SK-N-MC (cell line): ENCODE results near the gene SYDE1.

Experiments used
- EZH2 ChIP-seq: fragments of 200-600 bp; sonication (generic); IDR thresholded peaks from one replicate; pipeline ENCODE4 v1.6.1; 2017; ENCODE audit warnings: antibody characterized with exemption
- FOXP2 ChIP-seq: optimal IDR thresholded peaks from 2 replicates; pipeline ENCODE3; 2011; ENCODE audit warnings: mild to moderate bottlenecking, moderate library complexity; ENCODE audit not compliant: insufficient read depth; ENCODE audit errors: extremely low read length, control extremely low read depth
- POLR2AphosphoS5 ChIP-seq: IDR thresholded peaks from 2 replicates; pipeline ENCODE4 v1.6.1; 2012; ENCODE audit warnings: mild to moderate bottlenecking, low read depth, low read length, borderline replicate concordance

DNA sequence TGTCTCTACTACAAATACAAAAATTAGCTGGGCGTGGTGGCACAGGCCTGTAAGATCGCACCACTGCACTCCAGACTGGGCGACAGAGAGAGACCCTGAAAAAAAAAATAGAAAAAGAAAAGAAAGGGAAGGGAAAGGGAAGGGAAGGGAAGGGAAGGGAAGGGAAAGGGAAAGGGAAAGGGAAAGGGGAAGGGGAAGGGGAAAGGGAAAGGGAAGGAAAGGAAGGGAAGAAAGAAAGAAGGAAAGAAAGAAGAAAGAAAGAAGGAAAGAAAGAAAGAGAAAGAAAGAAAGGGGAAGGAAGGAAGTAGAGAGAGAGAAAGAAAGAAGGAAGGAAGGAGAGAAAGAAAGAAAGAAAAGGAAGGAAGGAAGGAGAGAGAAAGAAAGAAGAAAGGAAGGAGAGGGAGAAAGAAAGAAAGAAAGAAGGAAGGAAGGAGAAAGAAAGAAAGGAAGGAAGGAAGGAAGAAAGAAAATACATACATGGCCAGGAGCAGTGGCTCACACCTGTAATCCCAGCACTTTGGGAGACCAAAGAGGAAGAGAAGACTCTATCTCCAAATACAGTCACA is 8.1 kb upstream of the SYDE1 start:
- TF ChIP-seq EZH2, result no peak
- TF ChIP-seq POLR2AphosphoS5, result no peak
- TF ChIP-seq FOXP2, result no peak
